AG04450 (cell line): Measurements from ENCODE around the gene PLEKHS1. TPM values are rescaled to one million over a fixed set of nuclear protein-coding genes. Genes with fewer than 3 reads are reported as not detected.

Source experiments
- CTCF ChIA-PET: fragments of 300-600, 350-600 bp; formaldehyde crosslinking; extraction: SDS; loops from one replicate; lab custom pipeline; 2022; ENCODE audit warnings: antibody characterized with exemption, inconsistent platforms; lab: Charles Lee
- POLR2A ChIA-PET: fragments of 350-600 bp; formaldehyde crosslinking; extraction: SDS; loops from one replicate; lab custom pipeline; 2021; ENCODE audit warnings: antibody characterized with exemption, inconsistent platforms; lab: Yijun Ruan, JAX
- DNase-seq: peaks from one replicate; pipeline ENCODE4 v3.0.0-alpha.2; 2011; ENCODE audit warnings: low read depth, low spot score
- H3K27ac ChIP-seq: one replicate; pipeline ENCODE4 v1.5.1; 2012; ENCODE audit warnings: low read depth, low read length, control low read depth
- H3K27me3 ChIP-seq: one replicate; pipeline ENCODE4 v1.6.0; 2012; ENCODE audit warnings: low read length; ENCODE audit not compliant: control insufficient read depth, insufficient read depth
- H3K4me3 ChIP-seq: 2 replicates; pipeline ENCODE4 v1.5.1; 2011; ENCODE audit warnings: mild to moderate bottlenecking, low read depth, low read length, control low read depth
- H3K9me3 ChIP-seq: 2 replicates; pipeline ENCODE4 v1.5.1; 2012; ENCODE audit warnings: low read length; ENCODE audit not compliant: control insufficient read depth, insufficient read depth
- CTCF ChIP-seq: IDR thresholded peaks from 2 replicates; pipeline ENCODE4 v1.5.1; 2011; ENCODE audit warnings: low read depth, low read length, control low read depth, inconsistent platforms
- polyA minus RNA-seq: library from RNA; depleted of rRNA, polyadenylated mRNA; stranded (reverse); fragments of >200 nt; gene quantifications from 2 replicates; pipeline ENCODE4 v1.2.3, GENCODE V29; 2011; rRNA and poly(A)+ RNA removed
- polyA plus RNA-seq: library from polyadenylated mRNA; depleted of rRNA; stranded (reverse); fragments of >200 nt; gene quantifications from 2 replicates; pipeline ENCODE4 v1.2.3, GENCODE V29; 2011; rRNA removed

PLEKHS1 gene
- polyA plus RNA-seq: not detected in 2 replicates
- polyA minus RNA-seq: not detected in 2 replicates

DNA sequence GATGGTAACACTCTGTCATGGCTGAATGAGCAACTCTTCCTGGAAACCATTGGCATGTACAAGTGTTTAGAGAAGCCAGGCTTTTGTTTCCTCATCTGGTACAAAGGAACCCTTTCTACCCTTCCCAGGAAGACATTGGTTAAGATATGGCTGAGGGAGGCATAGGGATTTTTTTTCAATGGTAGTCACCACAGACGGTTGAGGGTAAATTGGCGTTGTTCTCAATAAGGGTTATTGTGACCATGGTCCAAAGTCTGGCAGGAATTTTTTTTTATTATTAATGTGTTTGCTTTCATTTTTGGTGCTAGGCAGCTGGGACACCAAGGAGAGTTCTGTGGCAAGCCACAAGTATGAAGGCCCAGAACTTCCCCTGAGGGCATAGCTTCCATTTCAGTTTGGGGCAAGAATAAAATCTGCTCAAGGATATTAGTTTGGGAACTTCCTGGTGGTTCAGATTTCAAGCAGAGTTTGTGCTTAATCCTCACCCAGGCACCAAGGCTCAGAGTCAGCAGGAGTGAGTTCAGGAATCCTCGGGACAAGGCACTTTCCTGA is at the start of gene PLEKHS1:
Gene PLEKHS1 (plus strand): TSS at position 502 of the 552 bp plus-strand sequence. CDS start 3,596 bp downstream, outside the sequence.
- DNase-seq: no peak
- TF ChIP-seq CTCF: no peak
- ChIA-PET CTCF (no interaction called here), POLR2A (no interaction called here)
- no peaks in the 10 kb centered on the region for H3K9me3 ChIP-seq
- H3K27me3 ChIP-seq: peaks cover 2% of the 10 kb centered on the region
- no peak within 1 kb of the TSS for H3K27ac ChIP-seq
- no peak within 1 kb of the TSS for H3K4me3 ChIP-seq

DNA sequence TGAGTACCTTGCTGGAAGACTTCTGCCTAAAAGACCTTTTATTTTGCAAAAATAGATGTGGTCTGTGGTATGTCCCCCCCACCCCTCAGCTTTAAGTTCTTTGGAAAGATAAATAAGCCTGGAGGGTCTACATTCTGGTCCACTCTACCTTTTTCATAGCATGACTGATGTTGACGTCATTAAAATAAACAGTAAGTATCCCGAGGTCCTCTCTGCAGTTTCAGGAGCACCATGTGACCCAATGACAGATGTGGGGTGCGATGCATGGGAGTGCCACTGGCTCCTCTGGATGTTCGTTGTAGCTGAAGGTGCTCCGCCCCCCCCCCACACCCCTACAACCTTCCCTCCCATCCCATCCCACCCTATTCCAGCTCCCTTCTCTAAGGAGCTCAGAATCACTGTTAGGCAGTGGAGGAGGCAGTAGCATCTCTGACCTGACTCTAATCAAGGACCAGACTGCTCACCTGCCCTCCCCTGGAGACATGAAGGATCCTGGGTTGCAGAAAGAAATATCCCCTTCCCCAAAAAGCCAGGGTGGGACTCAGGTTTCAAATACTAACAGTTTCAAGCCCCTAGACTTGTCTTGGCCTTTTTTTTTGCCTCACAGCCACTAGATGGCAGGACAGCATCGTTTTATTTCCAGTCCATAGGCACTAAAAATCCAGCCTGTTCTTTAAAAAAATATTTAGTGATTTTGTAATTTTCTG is 46.7 kb upstream of the PLEKHS1 start:
- H3K9me3 ChIP-seq: no peaks in the 10 kb centered on the region
- no peak overlapping the region for H3K4me3 ChIP-seq
- no peak overlapping the region for H3K27ac ChIP-seq
- H3K27me3 ChIP-seq: no peaks in the 10 kb centered on the region
- ChIA-PET POLR2A (no interaction called here), CTCF (interaction anchor here (0.6 to 3.8 kb wide), 21 partner anchors 8 to 600 kb away, joined by 3 to 52 read pairs (median 5); partner anchors contain the start of gene CASP7)
- peak; percentile 77 for TF ChIP-seq CTCF
- no peak for DNase-seq

DNA sequence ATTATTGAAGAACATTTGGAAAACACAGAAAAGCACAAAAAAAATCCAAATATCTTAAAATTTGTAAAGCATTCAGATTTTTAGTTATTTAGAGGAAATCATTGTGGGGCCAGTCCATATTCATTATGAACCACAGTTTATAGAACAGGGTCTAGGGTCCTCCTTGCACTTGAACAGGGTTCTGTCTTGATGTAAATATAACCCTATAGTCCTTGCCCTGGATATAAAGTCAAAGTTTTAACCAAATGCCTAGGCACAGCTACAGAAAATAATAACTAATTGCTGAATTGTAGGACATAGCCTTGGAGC is 46.2 kb upstream of the PLEKHS1 start:
- no peak for TF ChIP-seq CTCF
- H3K4me3 ChIP-seq: no peak overlapping the region
- no peaks in the 10 kb centered on the region for H3K27me3 ChIP-seq
- no peak overlapping the region for H3K27ac ChIP-seq
- no peak for DNase-seq
- CTCF ChIA-PET: interaction anchor here (0.6 to 3.8 kb wide), 14 partner anchors 8 to 599 kb away, joined by 3 to 52 read pairs (median 4); no protein-coding TSS in a partner anchor
- H3K9me3 ChIP-seq: no peaks in the 10 kb centered on the region
- POLR2A ChIA-PET: no interaction called here

GRCh38 chr10:113706623-113707022 is 44.9 kb upstream of the PLEKHS1 start:
- no peak for TF ChIP-seq CTCF
- POLR2A ChIA-PET: no interaction called here
- no peak for DNase-seq
- CTCF ChIA-PET: interaction anchor here (1.3 to 3.8 kb wide), 4 partner anchors 27 to 397 kb away, joined by 3 to 52 read pairs (median 4); partner anchors contain the start of gene CASP7
- Histone ChIP-seq H3K9me3 (no peaks in the 10 kb centered on the region), H3K27me3 (no peaks in the 10 kb centered on the region), H3K27ac (no peak overlapping the region), H3K4me3 (no peak overlapping the region)

DNA sequence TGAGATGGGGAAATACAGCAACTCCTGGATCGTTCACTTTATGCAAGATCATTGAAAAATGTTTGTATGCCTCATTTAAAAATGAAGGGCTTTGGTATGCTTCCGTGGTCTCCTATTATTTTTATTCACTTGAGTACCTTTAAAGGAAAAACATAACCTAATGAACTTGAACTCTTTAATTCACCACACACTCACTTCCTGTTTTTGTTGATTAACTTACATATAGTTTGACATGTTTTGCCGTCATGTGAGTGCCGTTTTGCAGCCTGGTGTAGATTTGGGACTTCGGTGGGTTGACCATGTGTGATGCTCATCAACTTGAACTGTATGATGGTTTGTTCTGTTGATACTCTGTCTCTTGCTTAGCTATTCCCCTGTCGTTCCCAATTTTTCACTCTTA is 42.8 kb upstream of the PLEKHS1 start:
- DNase-seq: no peak
- CTCF ChIA-PET: interaction anchor here (1.7 kb wide), 1 partner anchor 29 kb away, joined by 4 read pairs; the partner anchor contains the start of gene CASP7
- POLR2A ChIA-PET: interaction anchor here (0.6 kb wide), 1 partner anchor 28 kb away, joined by 3 read pairs; no protein-coding TSS in a partner anchor
- Histone ChIP-seq H3K4me3 (no peak overlapping the region), H3K27me3 (no peaks in the 10 kb centered on the region), H3K9me3 (no peaks in the 10 kb centered on the region), H3K27ac (no peak overlapping the region)
- no peak for TF ChIP-seq CTCF
